Measurements from ENCODE around the gene FAF1. TPM values are rescaled to one million over a fixed set of nuclear protein-coding genes. Genes with fewer than 3 reads are reported as not detected.
"Not testable (repeated sequence)": the region's sequence is repeated elsewhere in the genome, so short reads cannot be mapped to it uniquely, and the experiment has no call there.

The FAF1 gene
- total and polyA plus RNA-seq, 2 donors (not counting 1 experiment from before 2014, with no cell fraction given) = 39.6 to 40.0 TPM

DNA sequence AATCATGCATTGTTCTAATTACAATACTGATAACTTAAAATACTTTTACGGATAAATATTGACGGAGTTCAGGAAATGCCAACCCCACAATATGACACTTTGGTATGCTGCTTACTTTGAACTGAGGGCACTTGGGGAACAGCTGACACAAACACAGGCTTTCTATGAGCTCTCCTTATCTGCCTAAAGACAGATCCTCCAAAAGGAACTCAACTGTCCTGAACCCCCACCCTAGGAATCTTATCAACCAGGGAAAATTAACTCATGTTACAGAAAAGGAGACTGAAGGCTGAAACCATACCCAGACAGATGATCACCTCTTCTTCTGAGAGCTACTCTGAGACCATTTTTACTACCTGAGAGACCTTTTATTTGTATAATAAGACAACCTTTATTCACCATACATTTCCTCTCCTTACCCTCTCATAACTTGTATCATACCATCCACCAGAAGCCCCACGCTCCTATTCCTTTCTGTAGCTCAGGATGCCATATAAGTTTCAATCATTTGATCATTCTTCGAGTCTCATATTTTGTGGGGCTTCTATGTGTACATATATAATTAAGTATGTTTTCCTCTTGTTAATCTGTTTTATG lies 239.5 kb downstream of the FAF1 start:
- DNase-seq (ENCODE audit: low read depth in 2 of 2) = no peak
- no peaks in the 10 kb centered on the region for H3K9me3 ChIP-seq (ENCODE audit: control insufficient read depth, insufficient read depth, low read depth, low read length)
- H3K36me3 ChIP-seq (ENCODE audit: control insufficient read depth, insufficient read depth, low read length) = no peaks in the 10 kb centered on the region
- no peak overlapping the region for H2AFZ ChIP-seq (ENCODE audit: low read length)
- no peak overlapping the region for H3K4me2 ChIP-seq (ENCODE audit: extremely low read depth, insufficient read depth, low read length)
- H3K27ac ChIP-seq (ENCODE audit: insufficient read depth, low read length) = no peak overlapping the region
- no peak for TF ChIP-seq EZH2 (IDR thresholded peaks at IDR 0.05; ENCODE audit: low read length, missing control alignments)
- TF ChIP-seq, protein P1, sequence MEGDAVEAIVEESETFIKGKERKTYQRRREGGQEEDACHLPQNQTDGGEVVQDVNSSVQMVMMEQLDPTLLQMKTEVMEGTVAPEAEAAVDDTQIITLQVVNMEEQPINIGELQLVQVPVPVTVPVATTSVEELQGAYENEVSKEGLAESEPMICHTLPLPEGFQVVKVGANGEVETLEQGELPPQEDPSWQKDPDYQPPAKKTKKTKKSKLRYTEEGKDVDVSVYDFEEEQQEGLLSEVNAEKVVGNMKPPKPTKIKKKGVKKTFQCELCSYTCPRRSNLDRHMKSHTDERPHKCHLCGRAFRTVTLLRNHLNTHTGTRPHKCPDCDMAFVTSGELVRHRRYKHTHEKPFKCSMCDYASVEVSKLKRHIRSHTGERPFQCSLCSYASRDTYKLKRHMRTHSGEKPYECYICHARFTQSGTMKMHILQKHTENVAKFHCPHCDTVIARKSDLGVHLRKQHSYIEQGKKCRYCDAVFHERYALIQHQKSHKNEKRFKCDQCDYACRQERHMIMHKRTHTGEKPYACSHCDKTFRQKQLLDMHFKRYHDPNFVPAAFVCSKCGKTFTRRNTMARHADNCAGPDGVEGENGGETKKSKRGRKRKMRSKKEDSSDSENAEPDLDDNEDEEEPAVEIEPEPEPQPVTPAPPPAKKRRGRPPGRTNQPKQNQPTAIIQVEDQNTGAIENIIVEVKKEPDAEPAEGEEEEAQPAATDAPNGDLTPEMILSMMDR (conservative IDR thresholded peaks at IDR 0.05 in 1 of 2, IDR thresholded peaks at IDR 0.05 in 1 of 2; ENCODE audit: low read depth in 1 of 2, low read length in 2 of 2) = no peak
- H3K4me1 ChIP-seq (ENCODE audit: control insufficient read depth, extremely low read depth, insufficient read depth, low read length) = no peaks in the 10 kb centered on the region
- H3K79me2 ChIP-seq (ENCODE audit: control insufficient read depth, insufficient read depth, low read length) = no peaks in the 10 kb centered on the region
- no peak overlapping the region for H3K9ac ChIP-seq (ENCODE audit: insufficient read depth, low read length)
- no peaks in the 10 kb centered on the region for H3K27me3 ChIP-seq (ENCODE audit: control insufficient read depth, insufficient read depth, low read length)
- no peak overlapping the region for H3K4me3 ChIP-seq (replicated peaks in 1 of 4; ENCODE audit: control extremely low read depth in 1 of 4, insufficient read depth in 1 of 4, low read depth in 3 of 4, low read length in 4 of 4)
- H4K20me1 ChIP-seq (ENCODE audit: control insufficient read depth, extremely low read depth, insufficient read depth, low read length) = no peaks in the 10 kb centered on the region

DNA sequence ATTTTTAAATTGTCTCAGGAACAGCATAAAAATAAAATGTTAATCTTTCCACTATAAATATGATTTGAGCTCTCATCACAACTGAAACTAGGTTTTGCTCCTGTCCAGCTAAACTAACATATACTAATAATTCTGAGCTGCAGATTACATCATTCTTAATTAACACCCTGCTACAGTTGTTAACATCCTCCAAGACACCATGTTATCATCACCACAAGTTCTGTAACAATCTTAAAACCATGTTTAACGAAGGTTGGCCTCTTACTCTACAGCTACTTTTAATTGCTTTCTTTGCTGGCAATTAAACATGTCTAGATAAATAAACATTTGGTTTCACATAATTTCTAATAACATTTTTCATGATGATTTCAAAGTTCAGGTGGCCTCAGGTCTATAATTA lies 240.9 kb downstream of the FAF1 start:
- H3K36me3 ChIP-seq (ENCODE audit: control insufficient read depth, insufficient read depth, low read length) = no peaks in the 10 kb centered on the region
- no peak overlapping the region for H2AFZ ChIP-seq (ENCODE audit: low read length)
- no peaks in the 10 kb centered on the region for H4K20me1 ChIP-seq (ENCODE audit: control insufficient read depth, extremely low read depth, insufficient read depth, low read length)
- no peak overlapping the region for H3K4me2 ChIP-seq (ENCODE audit: extremely low read depth, insufficient read depth, low read length)
- H3K4me1 ChIP-seq (ENCODE audit: control insufficient read depth, extremely low read depth, insufficient read depth, low read length) = no peaks in the 10 kb centered on the region
- H3K27me3 ChIP-seq (ENCODE audit: control insufficient read depth, insufficient read depth, low read length) = no peaks in the 10 kb centered on the region
- H3K27ac ChIP-seq (ENCODE audit: insufficient read depth, low read length) = no peak overlapping the region
- no peaks in the 10 kb centered on the region for H3K79me2 ChIP-seq (ENCODE audit: control insufficient read depth, insufficient read depth, low read length)
- no peak overlapping the region for H3K4me3 ChIP-seq (replicated peaks in 1 of 4; ENCODE audit: control extremely low read depth in 1 of 4, insufficient read depth in 1 of 4, low read depth in 3 of 4, low read length in 4 of 4)
- H3K9me3 ChIP-seq (ENCODE audit: control insufficient read depth, insufficient read depth, low read depth, low read length) = no peaks in the 10 kb centered on the region
- TF ChIP-seq, protein P1 (conservative IDR thresholded peaks at IDR 0.05 in 1 of 2, IDR thresholded peaks at IDR 0.05 in 1 of 2; ENCODE audit: low read depth in 1 of 2, low read length in 2 of 2) = no peak
- no peak for TF ChIP-seq EZH2 (IDR thresholded peaks at IDR 0.05; ENCODE audit: low read length, missing control alignments)
- DNase-seq (ENCODE audit: low read depth in 2 of 2) = no peak
- H3K9ac ChIP-seq (ENCODE audit: insufficient read depth, low read length) = no peak overlapping the region

DNA sequence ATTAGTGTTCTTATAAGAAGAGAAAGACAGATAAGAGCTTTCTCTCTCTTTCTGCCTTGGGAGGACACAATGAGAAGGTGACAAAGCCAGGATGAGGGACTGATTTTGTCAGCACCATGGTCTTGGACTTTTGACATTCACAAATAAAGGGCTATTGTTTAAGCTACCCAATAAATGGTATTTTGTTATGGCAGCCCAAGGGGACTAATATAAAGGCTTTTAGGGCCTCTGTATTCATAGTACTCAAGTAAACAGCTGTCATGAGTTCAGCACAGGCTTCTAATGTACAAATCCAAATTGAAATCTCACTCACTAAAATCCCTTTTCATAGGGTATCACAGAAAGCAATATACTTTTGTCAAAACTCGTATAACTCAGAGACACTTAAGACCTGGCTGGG lies 242.7 kb downstream of the FAF1 start:
- TF ChIP-seq, protein P1 (conservative IDR thresholded peaks at IDR 0.05 in 1 of 2, IDR thresholded peaks at IDR 0.05 in 1 of 2; ENCODE audit: low read depth in 1 of 2, low read length in 2 of 2) = no peak
- TF ChIP-seq EZH2 (IDR thresholded peaks at IDR 0.05; ENCODE audit: low read length, missing control alignments) = no peak
- Histone ChIP-seq H3K9ac (ENCODE audit: insufficient read depth, low read length) (no peak overlapping the region), H3K4me2 (ENCODE audit: extremely low read depth, insufficient read depth, low read length) (no peak overlapping the region), H3K9me3 (ENCODE audit: control insufficient read depth, insufficient read depth, low read depth, low read length) (no peaks in the 10 kb centered on the region), H4K20me1 (ENCODE audit: control insufficient read depth, extremely low read depth, insufficient read depth, low read length) (no peaks in the 10 kb centered on the region), H3K4me1 (ENCODE audit: control insufficient read depth, extremely low read depth, insufficient read depth, low read length) (no peaks in the 10 kb centered on the region), H3K27me3 (ENCODE audit: control insufficient read depth, insufficient read depth, low read length) (no peaks in the 10 kb centered on the region), H3K27ac (ENCODE audit: insufficient read depth, low read length) (no peak overlapping the region), H2AFZ (ENCODE audit: low read length) (no peak overlapping the region), H3K36me3 (ENCODE audit: control insufficient read depth, insufficient read depth, low read length) (no peaks in the 10 kb centered on the region), H3K4me3 (replicated peaks in 1 of 4; ENCODE audit: control extremely low read depth in 1 of 4, insufficient read depth in 1 of 4, low read depth in 3 of 4, low read length in 4 of 4) (no peak overlapping the region), H3K79me2 (ENCODE audit: control insufficient read depth, insufficient read depth, low read length) (no peaks in the 10 kb centered on the region)
- DNase-seq (ENCODE audit: low read depth in 2 of 2) = no peak

DNA sequence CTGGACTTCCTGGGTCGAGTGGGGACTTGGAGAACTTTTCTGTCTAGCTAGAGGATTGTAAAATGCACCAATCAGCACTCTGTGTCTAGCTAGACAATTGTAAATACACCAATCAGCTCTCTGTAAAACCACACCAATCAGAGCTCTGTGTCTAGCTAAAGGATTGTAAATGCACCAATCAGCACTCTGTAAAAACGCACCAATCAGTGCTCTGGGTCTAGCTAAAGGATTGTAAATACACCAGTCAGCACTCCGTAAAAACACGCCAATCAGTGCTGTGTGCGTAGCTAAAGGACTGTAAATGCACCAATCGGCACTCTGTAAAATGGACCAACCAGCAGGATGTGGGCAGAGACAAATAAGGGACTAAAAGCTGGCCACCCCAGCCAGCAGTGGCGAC lies 243.6 kb downstream of the FAF1 start:
- H3K4me2 ChIP-seq (ENCODE audit: extremely low read depth, insufficient read depth, low read length) = not testable (repeated sequence)

More for the DNA sequence above, 243.6 kb downstream of the FAF1 start:
- H3K36me3 ChIP-seq (ENCODE audit: control insufficient read depth, insufficient read depth, low read length); H3K9ac ChIP-seq (ENCODE audit: insufficient read depth, low read length); H4K20me1 ChIP-seq (ENCODE audit: control insufficient read depth, extremely low read depth, insufficient read depth, low read length); H2AFZ ChIP-seq (ENCODE audit: low read length); H3K9me3 ChIP-seq (ENCODE audit: control insufficient read depth, insufficient read depth, low read depth, low read length); DNase-seq (ENCODE audit: low read depth in 2 of 2); H3K4me1 ChIP-seq (ENCODE audit: control insufficient read depth, extremely low read depth, insufficient read depth, low read length); H3K4me3 ChIP-seq (replicated peaks in 1 of 4; ENCODE audit: control extremely low read depth in 1 of 4, insufficient read depth in 1 of 4, low read depth in 3 of 4, low read length in 4 of 4); H3K27ac ChIP-seq (ENCODE audit: insufficient read depth, low read length); H3K79me2 ChIP-seq (ENCODE audit: control insufficient read depth, insufficient read depth, low read length); H3K27me3 ChIP-seq (ENCODE audit: control insufficient read depth, insufficient read depth, low read length): not testable (repeated sequence)
